Measurements from ENCODE around the gene EOLA2.
"Not testable (repeated sequence)": the region's sequence is repeated elsewhere in the genome, so short reads cannot be mapped to it uniquely, and the experiment has no call there.

Gene EOLA2

DNA sequence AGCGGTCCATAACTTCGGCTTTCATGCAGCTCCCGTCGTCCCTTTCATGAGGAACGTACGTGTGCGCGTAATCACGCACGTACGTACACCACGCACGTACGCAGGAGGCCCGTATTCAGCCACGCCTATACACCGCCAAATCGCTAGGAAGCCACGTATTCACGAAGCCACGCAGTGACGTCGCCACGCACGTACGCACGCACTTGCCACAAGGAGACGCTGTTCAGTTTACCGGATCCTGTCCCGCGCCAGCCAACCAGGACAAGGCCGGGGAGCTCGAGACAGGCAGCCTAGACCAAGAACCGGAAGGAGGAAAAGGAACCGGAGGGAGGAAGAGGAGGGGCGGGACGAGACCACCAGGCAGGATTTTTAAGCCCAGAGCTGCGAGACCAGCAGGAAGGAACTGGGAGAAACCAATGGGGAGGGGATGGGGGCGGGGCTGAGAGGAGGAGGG is at the start of gene EOLA2:
Gene EOLA2, minus strand, starts transcription at position 65 of the 454 bp plus-strand sequence. CDS start 4,617 bp downstream, outside the sequence.
- DNase-seq = peak; percentile 93

DNA sequence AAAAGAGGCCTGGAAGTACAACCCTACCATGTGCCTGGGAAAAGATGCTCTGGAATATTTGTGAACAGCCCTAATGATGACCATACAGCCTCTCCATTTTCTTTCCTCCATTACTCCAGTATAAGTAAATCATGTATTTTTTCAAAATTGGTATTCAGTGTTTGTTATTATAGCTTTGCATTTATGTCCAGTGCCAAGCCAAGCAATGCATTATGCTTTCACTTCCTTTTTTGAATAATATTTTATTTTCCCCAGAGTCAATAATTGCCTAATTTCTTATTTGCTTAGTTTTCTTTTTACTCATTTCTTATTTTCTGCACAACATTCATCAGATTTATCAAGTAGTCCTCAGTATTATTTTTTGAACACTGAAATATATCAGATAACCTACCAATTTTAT is 49.3 kb upstream of the EOLA2 start:
- DNase-seq = no peak

DNA sequence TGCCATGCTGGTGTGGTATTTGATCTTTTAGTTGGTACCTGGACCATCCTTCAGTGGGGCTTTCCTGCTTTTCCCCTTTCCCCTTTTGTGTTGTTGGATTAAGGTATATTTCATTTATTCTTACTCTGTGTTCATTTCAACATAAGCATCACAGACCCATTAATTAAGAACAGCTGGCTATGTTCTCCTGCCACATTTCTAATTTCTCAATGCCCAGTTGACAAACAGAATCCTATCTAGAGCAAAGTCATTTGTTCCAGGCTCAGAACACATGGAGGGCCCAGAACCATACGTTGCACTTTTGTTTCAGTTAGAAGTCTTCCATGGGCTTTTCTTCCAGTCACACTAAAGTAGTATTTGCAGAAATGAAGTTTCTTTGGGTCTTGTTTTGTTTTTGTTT is 46.1 kb upstream of the EOLA2 start:
- no peak for DNase-seq

DNA sequence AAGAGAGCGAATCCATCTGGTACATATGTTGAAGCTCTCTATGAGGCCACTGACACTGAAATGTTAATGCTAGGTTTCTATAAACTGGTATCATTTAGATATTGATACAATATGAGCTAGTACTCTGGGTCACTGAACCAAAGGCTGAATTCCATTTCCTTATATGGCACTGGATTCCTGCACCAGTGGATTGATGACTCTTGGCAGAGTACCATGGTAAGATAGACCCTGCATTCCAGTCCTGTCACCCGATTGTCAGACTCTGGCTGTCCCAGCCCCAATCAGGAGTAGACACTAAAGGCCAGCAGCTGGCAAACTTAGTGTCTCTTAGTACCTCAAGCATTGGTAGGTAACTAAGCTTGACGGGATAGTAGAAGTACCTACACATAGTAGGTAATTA is 44.0 kb upstream of the EOLA2 start:
- DNase-seq = no peak

DNA sequence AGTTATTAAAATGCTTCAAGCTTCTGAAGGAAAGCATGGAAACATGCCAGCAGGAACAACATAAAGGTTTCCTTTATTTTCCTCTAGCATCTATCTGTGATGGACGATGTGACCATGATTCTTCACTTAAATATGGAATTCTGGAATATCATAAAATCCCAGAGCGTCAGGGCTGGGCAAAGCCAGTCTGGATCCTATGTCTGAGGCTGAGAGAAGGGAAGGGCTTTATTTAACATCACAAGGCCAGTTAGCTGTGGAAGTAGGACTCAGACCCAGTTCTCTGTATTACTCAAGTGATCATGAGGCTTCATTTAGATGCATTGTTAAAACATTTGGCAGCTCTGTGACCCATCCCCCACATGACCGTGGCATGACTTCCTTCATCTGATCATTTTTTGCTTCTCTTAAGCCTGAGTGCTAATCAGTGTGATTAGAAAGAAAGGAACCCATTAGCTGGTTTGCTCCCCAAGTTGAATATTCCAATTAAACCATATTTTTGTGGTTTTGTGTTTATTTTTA is 40.9 kb upstream of the EOLA2 start:
- DNase-seq = no peak

DNA sequence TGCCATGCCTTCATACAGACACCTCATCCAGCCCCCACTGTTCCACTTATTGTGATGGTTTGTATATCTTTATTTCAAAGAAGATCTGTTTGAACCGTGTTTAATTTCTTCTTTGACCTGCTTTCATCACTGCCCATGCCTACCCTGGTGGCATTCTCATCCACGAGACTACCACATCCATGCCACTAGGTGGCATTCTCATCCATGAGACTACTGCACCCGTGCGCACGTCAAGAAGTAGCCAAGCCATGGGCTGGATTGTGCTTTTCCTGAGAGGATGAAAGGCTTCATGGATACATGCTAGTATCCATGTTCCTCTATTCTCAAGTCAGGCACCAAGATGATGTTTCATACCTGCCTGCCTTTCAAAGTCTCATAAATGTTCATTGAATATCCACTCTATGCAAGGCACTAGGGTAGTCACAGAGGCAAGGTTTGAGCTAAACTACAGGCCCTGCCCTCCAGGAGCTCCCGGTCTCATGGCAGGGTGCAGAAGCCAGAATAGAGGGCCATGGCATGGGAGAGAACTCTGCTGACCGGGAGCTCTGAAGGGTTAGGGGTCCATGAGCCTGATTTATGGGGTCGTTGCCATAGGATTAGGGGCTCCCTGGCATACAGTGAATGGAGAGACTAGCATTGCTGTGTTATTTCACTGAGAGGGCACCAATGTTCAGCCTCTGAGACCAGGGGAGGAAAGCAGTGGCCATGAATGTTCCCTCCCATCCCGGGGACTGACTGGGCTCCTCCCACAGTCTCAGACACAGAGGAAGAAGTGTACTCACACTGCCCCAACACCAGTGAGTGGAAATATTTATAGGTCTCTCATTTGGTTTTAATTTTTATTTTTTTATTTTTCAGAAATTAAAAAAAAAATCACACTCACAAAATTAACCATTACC is 24.8 kb upstream of the EOLA2 start:
- peak; percentile 9 for DNase-seq

DNA sequence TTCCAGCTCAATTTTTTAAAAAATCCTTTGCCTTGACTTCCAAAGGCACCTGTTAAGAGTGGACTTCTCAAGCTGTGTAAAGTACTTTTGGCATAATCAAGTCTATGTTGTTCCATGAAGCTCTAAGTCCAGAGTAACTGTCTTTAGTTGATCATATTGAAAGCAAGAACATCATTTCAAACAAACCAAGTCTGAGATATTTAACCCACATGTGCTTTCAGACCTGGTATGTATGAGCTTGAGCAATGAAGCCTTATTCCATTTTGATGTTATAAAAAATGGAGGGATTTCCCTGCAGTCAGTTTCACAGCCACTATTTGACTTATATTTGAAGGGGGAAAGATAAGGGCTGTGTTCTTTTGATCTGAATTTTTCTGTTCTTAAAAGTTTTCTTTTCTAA is 23.7 kb upstream of the EOLA2 start:
- no peak for DNase-seq

DNA sequence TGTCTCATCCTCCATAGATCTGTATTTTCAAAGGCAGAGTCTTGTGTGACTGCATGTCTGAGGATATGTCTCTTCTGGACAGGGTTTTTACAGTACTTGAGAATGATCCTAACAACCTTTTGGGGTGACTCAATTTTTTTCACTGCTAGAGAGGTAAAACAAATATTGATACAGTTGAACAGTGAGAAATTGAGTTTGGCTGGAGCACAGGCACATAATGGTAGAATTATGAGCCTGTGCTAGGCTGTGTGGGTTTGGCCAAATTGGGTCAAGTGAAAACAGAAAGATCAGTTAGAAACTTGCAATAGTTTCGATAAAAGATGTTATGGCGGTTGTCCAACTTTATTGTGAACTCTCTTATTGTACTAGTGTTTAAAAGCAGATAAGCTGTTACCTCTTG is 23.3 kb upstream of the EOLA2 start:
- DNase-seq = no peak

DNA sequence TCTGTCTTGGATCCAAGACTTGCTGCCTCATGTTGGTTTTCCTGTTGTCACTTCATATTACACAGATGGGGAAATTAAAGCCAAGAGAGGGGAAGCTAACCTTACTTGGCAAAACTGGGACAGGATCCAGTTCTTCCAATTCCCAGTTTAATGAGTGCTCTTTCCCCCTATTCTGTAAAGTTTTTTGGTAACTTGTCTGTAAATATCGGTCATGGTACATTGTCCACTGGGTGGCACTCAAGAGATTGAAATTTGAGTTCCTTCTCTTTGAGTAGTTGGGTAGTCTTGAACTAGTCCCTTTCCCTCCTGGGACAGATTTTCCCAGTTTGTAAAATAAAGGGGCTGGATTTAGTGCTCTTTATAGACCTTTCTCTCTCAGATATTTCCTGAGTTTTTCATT is 12.4 kb upstream of the EOLA2 start:
- DNase-seq = no peak

DNA sequence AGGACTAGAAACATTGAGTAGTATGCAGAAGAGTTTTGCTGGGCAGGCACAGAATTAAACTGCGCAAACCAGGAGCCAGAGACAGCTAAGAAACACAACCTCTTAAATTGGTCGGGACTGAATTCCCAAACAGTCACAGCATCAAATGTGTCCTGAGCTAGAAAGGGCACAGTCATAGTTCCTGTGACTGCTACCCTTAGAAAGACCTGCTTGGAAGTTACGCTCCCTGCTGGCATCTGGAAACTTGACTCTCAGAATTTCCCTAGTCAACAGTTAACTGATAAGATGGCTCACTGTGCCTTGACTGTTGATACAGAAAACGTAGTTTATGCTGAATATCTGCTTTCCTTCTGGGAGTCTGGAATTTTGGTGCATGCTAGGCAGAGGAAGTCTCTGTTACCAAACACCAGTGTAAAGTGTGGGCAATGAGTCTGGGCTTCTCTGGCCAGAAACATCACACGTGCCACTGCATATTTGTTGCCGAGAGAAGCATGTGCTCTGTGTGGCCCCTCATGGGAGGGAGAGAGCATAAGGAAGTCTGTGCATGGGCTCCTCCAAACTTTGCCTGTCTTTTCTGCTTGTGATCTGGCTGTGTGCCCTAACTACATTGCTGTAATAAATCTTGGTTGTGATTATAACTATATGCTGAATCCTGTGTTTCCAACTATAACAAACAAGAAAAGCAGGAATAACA is 11.6 kb upstream of the EOLA2 start:
- DNase-seq = no peak

DNA sequence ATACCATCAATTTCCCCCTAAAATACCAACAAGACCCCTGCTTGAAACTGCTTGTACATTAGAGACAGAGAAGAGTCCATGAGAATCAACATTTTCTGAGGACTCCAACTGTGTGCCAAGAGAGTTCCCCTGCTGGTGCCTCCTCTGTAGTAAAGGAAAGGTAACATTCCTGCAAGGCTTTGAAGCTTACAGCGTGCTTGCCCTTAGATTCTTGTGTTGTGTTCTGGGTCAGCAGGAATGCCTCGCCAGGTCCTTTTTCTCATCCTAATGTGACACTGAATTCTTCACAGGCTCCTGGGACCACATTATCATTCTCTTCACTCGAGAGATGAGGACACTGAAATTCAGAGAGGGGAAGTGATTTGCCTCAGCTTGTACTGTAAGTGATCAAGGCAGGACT is 9.7 kb upstream of the EOLA2 start:
- no peak for DNase-seq

DNA sequence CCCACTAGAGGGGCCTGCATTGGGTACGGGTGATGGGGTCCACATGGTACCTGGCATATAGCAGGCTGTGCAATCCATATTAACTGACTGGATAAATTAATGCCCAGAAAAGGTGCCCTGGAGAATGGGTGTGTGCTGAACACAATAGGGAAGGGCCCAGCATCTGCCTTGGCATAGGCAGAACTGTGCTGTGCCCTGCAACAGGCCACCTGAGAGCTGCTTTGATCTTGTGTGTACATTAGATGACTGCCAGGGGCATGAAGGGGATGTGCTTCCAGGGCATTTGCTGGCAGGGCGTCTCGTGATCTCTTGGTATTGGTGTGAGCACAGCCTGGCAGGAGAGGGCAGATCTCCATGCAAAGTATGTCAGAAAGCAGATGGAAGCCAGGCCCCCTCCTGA is 8.6 kb upstream of the EOLA2 start:
- not testable (repeated sequence) for DNase-seq

DNA sequence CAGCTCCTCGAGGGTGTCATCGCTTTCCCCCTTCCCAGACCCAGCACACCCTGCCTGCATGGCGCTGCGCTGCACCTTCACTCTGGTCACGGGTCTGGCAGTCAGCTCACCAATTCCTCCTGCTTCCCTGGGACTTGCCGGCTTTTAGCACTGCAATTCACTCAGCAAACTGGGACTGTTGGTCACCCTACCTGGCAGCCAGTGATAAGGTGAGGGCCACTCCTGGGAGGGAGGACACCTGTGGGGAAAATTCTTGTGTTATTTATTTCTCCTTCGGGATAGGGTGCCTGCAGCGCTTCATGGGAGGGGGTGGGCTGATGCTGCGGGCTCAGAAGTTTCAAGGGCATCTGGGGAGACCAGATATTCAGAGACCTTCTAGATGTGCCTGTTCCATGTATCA is 7.5 kb upstream of the EOLA2 start:
- DNase-seq = not testable (repeated sequence)

DNA sequence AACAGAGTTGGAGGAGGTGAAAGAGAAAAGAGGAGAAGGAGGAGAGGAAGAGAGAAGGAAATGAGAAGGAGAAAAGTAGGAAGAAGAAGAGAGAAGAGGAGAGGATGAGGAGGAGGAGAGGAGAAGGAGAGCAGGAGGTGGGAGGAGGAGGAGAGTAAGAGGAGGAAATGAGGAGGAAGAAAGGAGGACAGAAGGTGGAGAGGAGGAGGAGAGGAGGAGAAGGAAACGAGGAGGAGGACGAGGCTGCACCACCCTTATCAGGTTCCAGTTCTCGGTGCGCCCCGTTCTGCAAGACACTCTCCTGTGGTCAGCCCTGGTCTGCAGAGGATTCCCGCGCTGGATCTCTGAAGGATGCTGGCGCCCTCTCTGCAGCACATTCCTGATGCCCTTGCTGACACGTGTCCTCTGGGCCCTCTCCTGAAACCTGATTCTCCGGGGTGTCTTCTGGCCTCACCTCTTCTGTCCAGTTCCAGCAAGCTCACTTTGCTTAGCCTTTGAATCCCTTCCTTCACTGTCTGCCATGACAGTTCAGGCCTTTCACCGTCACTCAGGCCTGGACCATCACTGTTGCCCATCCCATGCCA is 6.9 kb upstream of the EOLA2 start:
- DNase-seq = not testable (repeated sequence)

DNA sequence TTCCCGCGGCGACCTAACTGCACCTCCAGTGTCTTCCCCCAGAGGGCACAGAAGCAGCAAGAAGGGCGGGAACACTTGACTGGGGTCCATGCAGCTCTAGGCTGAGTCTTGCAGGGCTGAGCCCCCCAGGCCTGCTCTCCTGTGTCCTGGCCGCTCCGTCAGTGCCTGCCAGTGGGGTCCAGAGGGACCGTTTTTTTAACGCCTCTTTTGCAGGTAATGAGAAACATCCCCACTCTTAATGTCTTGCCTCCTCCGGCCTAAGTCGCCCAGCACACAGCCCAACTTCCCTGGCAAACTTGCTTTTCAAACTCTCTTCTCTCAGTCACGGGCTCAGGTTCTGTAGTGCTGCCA is 2.4 kb upstream of the EOLA2 start:
- not testable (repeated sequence) for DNase-seq

DNA sequence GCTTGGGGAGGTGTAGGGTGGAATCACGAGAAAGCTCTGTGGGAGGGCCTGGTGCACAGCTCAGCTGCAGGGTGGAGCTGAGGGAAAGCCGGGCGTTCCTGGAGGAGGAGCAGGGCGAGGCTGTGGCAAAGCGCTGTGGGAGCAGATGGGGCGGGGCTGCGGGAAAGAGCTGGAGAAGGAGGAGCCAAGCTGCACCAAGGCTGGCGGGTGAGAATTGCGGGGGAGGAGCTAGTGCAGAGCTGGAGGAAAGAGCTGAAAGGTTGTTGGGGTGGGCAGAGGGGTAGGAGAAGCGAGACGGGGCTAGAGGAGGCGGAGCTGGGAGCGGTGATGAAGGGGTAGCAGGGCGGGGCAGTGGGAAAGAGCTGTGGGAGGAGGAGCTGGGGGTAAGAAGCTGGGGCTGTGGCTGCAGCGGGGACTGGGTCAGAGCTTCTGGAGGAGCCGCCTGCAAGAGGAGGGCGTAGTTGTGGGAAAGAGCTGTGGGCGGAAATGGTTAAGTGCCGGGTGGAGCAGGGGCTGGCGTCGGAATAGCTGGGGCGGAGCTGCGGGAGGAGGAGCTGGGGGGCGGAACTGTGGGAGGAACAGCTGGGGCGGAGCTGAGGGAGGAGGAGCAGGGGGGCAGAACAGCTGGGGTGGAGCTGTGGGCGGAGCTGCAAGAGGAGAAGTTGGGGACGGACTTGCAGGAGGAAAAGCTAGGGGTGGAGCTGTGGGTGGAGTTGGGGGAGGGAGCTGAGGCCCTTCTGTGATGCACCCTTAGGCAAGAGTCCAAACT is 1.8 kb upstream of the EOLA2 start:
- peak; percentile 79 for DNase-seq

DNA sequence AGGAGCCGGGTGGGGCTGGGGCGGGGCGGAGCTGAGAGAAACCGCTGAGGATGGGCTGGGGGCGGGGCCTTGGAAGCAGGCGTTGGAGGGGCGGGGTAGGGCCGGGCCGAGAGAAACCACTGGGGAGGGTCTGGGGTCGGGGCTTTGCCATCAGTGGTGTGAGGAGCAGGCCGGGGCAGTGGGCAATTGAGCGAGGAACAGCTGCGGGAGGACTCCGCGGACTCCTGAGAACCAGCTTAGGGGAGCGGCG is 1.3 kb upstream of the EOLA2 start:
- DNase-seq = no peak

DNA sequence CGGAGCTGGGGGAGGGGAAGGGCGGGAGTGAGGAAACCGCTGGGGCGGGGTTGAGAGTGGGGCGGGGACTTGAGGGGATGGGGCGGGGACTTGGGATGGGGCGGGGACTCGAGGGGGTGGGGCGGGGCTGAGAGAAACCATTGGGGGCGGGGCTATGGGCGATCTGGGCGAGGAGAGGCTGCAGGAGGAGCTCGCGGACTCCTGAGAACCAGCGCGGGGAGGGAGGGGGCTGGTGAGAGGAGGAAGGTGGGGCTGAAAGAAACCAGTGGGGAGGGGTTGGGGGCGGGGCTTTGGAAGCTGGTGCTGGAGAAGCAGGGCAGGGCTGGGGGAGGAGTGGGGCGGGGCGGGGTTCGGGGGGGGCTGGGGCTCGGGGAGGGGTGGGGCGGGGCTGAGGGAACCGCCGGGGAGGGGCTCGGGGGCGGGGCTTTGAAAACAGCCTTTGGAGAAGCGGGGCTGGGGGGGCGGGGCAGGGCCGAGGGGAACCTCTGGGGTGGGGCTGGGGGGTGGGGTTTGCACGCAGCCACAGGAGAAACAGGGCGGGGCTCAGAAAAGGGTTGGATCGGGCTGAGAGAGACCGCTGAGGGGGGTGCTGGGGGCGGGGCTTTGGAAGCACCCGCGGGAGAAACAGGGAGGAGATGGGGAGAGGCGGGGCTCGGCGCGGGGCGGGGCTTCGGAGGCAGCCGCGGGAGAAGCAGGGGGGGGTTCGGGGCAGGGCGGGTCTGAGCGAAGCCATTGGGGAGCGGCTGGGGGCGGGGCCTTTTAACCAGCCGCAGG is 777 bp upstream of the EOLA2 start:
- peak; percentile 91 for DNase-seq

DNA sequence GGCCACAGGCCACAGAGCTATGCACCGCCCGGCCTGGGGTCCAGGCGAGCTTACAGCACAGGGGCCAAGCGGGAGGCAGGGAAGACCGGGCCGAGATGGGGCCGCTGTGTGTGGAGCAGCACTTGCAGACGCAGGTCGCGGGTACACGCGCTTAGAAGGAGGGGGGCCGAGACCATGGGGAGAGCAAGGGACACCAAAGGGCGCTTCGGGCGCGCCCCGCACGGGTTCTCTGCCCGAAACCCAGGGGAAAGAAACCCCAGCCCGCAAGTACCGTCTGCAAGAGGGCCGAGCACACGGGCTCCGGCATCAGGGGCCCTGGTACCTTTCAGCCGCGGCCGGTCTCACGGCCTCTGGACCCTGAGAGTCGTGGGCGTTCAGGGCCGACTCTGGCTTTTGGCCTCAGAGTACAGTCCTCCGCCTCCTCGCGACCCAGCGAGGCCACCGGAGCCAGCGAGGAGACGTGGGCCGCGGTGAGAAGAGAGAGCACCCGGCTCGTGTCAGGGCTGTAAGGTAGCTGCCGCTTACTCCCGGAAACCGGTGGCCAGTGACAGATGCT is 342 bp downstream of the EOLA2 start:
- no peak for DNase-seq

DNA sequence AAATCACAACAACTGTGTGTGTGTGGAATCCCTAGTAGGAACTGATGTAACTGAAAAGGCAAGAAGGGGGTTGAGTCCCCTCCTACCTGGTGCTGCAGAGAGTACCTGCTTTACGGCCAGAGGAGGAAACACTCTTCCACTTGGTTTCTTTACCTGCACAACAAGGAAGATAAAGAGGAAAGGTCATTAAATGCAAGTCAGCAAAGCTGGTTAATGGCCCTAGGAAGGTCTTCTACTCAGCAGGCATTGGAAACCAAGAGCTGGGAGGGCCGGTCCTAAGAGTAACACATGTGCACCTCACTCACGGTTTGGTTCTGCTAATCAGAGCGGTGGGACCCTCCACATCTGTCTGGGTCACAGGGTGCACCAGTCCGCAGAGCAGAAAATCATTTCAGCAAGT is 963 bp downstream of the EOLA2 start:
- not testable (repeated sequence) for DNase-seq

DNA sequence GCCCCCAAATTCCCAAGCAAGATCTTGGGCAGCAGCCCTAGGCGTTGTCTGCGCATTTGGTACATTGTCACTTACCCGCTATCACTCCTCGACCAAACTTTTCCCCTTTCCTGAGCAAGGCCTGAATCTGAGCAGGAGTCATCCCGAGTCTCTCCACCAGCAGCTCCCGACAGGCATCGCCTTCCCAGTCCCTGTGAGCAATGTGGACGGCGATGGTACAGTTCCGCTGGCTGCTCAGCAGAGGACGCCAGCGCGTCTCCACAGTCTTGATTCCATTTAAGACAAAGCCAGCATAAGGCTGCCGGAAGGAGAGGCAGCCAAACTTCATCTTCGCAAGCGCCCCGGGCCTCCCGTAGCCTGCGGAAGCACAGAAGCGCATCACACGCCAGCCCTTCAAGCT is 4.7 kb downstream of the EOLA2 start:
- DNase-seq = not testable (repeated sequence)

DNA sequence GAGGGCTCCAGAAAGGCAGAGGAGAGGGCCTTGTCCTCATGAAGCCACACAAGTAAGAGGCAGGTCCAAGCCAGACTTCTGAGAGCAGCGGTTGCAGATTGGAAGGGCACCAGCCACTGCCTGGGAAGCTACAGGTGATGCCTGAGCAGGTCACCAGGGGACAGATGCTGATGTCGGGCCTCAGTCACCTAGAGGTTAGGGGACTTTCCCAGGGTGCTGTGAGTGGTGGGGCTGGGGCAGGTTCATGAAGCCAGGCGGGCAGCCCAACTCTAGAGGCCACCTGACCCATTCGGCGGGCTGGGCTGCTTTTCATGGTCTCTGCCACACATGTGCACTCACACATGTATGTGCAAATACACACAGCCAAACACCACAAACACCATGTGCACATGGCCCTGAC is 5.3 kb downstream of the EOLA2 start:
- not testable (repeated sequence) for DNase-seq

All from COR-L47 (cell line).